ELF-1 (cell line): ENCODE measurements around the gene SF3B3.
"Not testable (repeated sequence)": the region's sequence is repeated elsewhere in the genome, so short reads cannot be mapped to it uniquely, and the experiment has no call there.

Source experiments
- DNase-seq: peaks from one replicate; pipeline ENCODE4 v3.0.0-alpha.2; 2016; ENCODE audit warnings: low read depth, low spot score

The SF3B3 gene

DNA sequence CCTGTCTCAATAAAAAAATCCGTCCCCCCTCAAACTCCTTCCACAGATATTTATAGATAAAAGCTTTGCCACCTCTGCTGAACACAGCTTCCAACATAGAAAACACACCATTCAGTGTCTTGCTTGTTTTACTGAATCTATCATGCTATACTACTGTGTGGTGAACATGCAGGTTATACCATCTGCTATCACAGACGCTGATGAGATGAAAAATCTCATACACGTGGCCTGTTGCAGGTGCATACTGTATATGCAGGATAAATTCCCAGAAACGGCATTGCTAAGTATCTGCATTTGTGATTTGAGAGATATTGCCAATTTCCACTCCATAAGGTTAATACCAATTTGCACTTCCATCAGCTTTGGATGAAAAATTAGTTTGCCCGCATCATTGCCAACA, 92.3 kb downstream of the SF3B3 start:
- DNase-seq: no peak

DNA sequence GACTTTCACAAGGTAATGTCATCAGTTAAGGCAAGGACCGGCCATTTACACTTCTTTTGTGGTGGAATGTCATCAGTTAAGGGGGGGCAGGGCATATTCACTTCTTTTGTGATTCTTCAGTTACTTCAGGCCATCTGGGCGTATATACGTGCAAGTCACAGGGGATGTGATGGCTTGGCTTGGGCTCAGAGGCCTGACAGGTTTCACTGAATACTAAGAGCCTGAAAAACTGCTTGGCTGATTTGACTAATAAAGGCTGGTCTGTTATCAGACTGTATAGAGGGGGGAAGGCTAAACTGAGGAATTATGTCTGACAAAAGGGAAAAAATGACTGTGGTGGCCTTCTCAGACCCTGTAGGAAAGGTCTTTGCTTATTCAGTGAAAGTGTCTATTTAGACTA, 98.2 kb downstream of the SF3B3 start:
- not testable (repeated sequence) for DNase-seq
